GM12864 (cell line): ENCODE data around the gene YARS1.

Source experiments
- DNase-seq: peaks from one replicate; pipeline ENCODE4 v3.0.0-alpha.2; 2011; ENCODE audit warnings: low read depth
- H3K4me3 ChIP-seq: 2 replicates; pipeline ENCODE4 v1.5.1; 2011; ENCODE audit warnings: mild to moderate bottlenecking, low read depth, low read length, control low read depth
- TF ChIP-seq, protein P1 (sequence below): IDR thresholded peaks from 2 replicates; pipeline ENCODE4 v1.5.1; 2011; ENCODE audit warnings: low read depth, mild to moderate bottlenecking, moderate library complexity, low read length, control low read depth, inconsistent platforms; ENCODE audit errors: missing control alignments

The YARS1 gene

GRCh38 chr1:32748926-32749325 lies 68.2 kb downstream of the YARS1 start:
- H3K4me3 ChIP-seq = no peak overlapping the region
- no peak for DNase-seq
- TF ChIP-seq, protein P1, sequence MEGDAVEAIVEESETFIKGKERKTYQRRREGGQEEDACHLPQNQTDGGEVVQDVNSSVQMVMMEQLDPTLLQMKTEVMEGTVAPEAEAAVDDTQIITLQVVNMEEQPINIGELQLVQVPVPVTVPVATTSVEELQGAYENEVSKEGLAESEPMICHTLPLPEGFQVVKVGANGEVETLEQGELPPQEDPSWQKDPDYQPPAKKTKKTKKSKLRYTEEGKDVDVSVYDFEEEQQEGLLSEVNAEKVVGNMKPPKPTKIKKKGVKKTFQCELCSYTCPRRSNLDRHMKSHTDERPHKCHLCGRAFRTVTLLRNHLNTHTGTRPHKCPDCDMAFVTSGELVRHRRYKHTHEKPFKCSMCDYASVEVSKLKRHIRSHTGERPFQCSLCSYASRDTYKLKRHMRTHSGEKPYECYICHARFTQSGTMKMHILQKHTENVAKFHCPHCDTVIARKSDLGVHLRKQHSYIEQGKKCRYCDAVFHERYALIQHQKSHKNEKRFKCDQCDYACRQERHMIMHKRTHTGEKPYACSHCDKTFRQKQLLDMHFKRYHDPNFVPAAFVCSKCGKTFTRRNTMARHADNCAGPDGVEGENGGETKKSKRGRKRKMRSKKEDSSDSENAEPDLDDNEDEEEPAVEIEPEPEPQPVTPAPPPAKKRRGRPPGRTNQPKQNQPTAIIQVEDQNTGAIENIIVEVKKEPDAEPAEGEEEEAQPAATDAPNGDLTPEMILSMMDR = no peak

DNA sequence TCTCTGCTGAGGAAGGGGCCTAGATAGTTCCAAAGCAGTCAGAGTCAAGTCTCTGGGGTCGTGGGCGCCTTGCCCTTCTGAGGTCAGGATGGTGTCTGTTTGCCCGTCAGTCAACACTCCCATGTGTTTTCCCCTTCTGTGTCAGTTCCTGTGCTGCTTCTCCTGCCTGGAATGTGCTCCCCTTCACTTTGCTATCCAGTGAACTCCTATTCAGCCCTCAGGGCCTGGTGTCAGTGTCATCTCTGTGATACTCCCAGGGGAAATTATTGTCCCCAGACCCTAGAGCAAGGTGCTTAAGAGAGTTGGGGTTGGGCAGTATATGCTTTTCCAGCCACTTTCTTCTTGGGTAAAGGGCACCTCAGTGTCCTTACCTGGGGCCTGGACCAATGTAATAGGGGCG lies 68.8 kb downstream of the YARS1 start:
- no peak overlapping the region for H3K4me3 ChIP-seq
- no peak for DNase-seq
- TF ChIP-seq, protein P1 = no peak

- no peak overlapping the region for H3K4me3 ChIP-seq
- DNase-seq = no peak
- TF ChIP-seq, protein P1 = no peak
These were observed 71.0 kb downstream of the YARS1 start for GRCh38 chr1:32746130-32746529.

DNA sequence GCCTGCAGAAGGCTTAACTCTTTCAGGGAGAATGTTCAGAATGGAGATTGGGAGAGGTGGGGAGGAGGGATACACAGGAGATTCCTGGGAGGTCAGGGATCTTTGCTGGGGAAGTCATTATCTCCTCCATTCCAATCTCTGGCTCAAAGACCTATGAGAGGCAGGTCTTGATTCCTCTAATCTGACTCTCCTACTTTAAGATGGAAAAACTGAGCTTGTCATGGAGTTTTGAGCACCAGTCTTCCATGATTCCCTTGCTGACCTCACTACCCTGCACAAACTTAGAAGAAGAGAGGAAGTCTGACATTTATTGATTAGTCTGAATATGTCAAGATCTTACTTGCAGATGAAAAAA lies 73.1 kb downstream of the YARS1 start:
- no peak overlapping the region for H3K4me3 ChIP-seq
- TF ChIP-seq, protein P1 = no peak
- no peak for DNase-seq

GRCh38 chr1:32743380-32744070 lies 73.6 kb downstream of the YARS1 start:
- DNase-seq = no peak
- no peak overlapping the region for H3K4me3 ChIP-seq
- TF ChIP-seq, protein P1 = no peak

- TF ChIP-seq, protein P1 = no peak
- no peak overlapping the region for H3K4me3 ChIP-seq
- DNase-seq = no peak
These were observed 74.2 kb downstream of the YARS1 start for GRCh38 chr1:32742956-32743355.
